ENCODE data around the gene GNB1L.

Gene GNB1L

GRCh38 chr22:19821523-19822300 is 33.0 kb downstream of the GNB1L start:
- DNase-seq: no peak

GRCh38 chr22:19820880-19821522 is 33.7 kb downstream of the GNB1L start:
- no peak for DNase-seq

GRCh38 chr22:19819911-19820879 is 34.5 kb downstream of the GNB1L start:
- DNase-seq: no peak

- DNase-seq: no peak
Measured at GRCh38 chr22:19819208-19819910, 35.3 kb downstream of the GNB1L start.

GRCh38 chr22:19818324-19819207 is 36.1 kb downstream of the GNB1L start:
- no peak for DNase-seq

GRCh38 chr22:19816372-19817119 is 38.1 kb downstream of the GNB1L start:
- no peak for DNase-seq

- DNase-seq: no peak
Measured at GRCh38 chr22:19815823-19816290, 38.8 kb downstream of the GNB1L start.

GRCh38 chr22:19815093-19815822 is 39.4 kb downstream of the GNB1L start:
- no peak for DNase-seq

GRCh38 chr22:19814428-19814827 is 40.2 kb downstream of the GNB1L start:
- DNase-seq: no peak

GRCh38 chr22:19812910-19813309 is 41.8 kb downstream of the GNB1L start:
- no peak for DNase-seq

GRCh38 chr22:19811811-19812771 is 42.6 kb downstream of the GNB1L start:
- no peak for DNase-seq

GRCh38 chr22:19811211-19811621 is 43.5 kb downstream of the GNB1L start:
- no peak for DNase-seq

- no peak for DNase-seq
Measured at GRCh38 chr22:19810381-19811201, 44.1 kb downstream of the GNB1L start.

- DNase-seq: no peak
Measured at GRCh38 chr22:19809741-19810140, 44.9 kb downstream of the GNB1L start.

GRCh38 chr22:19808873-19809478 is 45.7 kb downstream of the GNB1L start:
- DNase-seq: no peak

- no peak for DNase-seq
Measured at GRCh38 chr22:19807914-19808872, 46.5 kb downstream of the GNB1L start.
